GM19452 (cell line): ENCODE results near the gene SPESP1.

Experiments used
- ATAC-seq: cut with Tn5 transposase; IDR thresholded peaks from one replicate; pipeline ENCODE4 v1.9.1; 2021; ENCODE audit not compliant: unreplicated experiment

The SPESP1 gene

GRCh38 chr15:68990231-68990991 lies 60.1 kb downstream of the SPESP1 start:
- no peak for ATAC-seq

- no peak for ATAC-seq
These were observed 60.7 kb downstream of the SPESP1 start for GRCh38 chr15:68990992-68991500.

GRCh38 chr15:68991723-68992122 lies 61.4 kb downstream of the SPESP1 start:
- ATAC-seq, result no peak

GRCh38 chr15:68992696-68993095 lies 62.4 kb downstream of the SPESP1 start:
- ATAC-seq, result no peak

- ATAC-seq, result no peak
These were observed 63.0 kb downstream of the SPESP1 start for GRCh38 chr15:68993276-68993675.

GRCh38 chr15:68994149-68994548 lies 63.8 kb downstream of the SPESP1 start:
- ATAC-seq, result no peak

- no peak for ATAC-seq
These were observed 64.8 kb downstream of the SPESP1 start for GRCh38 chr15:68994981-68995761.
